HG03064 (cell line): Measurements from ENCODE around the gene DIAPH2.
"Not testable (repeated sequence)": the region's sequence is repeated elsewhere in the genome, so short reads cannot be mapped to it uniquely, and the experiment has no call there.

ENCODE experiments used
- ATAC-seq: cut with Tn5 transposase; IDR thresholded peaks from one replicate; pipeline ENCODE4 v1.9.1; 2021; ENCODE audit warnings: low read depth; ENCODE audit not compliant: unreplicated experiment

DIAPH2 gene

GRCh38 chrX:96714393-96714792 is 29.8 kb downstream of the DIAPH2 start:
- ATAC-seq, result not testable (repeated sequence)

DNA sequence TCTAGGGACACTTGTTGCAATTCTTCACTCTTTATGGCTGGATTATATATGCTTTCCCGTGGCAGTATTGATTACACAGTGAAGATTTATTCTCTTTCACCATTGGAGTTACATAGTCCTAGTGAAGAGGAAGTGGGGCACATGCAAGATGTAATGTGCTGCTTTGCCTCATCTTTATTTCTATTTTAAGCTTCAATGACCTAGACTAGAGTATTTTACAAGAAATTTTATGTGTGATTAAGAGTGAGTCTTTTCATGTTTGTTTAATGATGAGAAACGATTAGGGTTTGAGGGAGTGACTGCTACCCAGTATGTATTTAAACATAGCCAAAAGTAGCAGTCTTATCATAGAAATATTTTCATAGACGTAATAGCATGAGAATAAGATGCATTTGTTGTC is 30.8 kb downstream of the DIAPH2 start:
- no peak for ATAC-seq

DNA sequence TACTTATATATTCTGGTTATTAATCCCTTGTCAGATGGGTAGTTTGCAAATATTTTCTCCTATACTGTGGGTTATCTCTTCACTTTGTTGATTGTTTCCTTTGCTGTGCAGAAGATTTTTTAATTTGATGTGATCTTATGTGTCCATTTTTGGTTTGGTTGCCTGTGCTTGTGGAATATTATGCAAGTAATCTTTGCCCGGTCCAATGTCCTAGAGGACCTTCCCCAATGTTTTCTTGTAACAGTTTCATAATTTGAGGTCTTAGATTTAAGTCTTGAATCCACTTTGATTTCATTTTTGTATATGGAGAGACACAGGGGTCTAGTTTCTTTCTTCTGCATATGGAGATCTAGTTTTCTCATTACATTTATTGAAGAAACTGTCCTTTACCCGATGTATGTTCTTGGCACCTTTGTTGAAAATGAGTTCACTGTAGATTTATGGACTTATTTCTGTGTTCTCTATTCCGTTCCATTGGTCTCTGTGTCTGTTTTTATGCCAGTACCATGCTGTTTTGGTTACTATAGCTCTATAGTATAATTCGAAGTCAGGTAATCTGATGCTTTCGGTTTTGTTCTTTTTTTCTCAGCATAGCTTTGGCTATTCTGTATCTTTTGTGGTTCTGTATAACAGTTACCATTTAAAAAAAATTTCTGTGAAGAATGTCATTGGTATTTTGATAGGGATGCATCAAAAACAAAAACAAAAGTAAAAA is 34.7 kb downstream of the DIAPH2 start:
- no peak for ATAC-seq

DNA sequence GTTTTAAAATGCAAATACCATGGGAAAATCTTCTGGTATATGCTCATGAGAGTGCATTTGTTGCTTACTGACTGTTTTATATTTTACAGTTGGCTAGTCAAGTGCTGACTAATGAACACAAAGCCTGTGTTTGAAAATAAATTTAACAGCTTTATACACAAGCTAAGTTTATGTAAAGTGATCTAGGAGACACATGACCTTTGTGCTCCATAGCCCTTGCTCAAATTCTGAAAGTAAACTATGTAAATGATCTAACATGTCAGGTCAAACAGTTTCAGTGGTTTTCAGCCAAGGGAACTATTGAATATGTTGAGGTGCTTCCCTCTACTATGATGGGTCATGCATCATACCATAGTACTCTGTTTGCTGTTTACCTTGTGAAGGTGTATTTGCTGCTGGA is 36.7 kb downstream of the DIAPH2 start:
- peak; percentile 99 for ATAC-seq

DNA sequence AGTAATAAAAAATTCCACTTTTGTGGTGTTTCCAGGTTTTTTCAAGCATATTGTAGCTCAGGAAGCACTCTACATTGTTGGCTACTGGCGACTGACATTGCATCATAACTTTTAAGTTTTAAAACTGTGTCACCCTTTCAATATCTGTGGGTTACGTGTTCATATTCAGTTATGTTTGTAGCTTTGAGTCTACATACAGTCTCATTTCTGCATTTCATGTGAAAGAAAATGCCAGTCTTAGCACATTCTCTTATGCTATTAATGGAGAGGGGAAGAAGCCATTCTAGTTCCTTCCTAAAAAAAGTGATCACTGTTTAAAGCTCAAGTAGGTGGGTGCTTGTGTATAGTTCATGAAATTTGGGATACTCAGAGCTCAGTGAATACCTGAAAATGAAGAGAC is 38.1 kb downstream of the DIAPH2 start:
- no peak for ATAC-seq

DNA sequence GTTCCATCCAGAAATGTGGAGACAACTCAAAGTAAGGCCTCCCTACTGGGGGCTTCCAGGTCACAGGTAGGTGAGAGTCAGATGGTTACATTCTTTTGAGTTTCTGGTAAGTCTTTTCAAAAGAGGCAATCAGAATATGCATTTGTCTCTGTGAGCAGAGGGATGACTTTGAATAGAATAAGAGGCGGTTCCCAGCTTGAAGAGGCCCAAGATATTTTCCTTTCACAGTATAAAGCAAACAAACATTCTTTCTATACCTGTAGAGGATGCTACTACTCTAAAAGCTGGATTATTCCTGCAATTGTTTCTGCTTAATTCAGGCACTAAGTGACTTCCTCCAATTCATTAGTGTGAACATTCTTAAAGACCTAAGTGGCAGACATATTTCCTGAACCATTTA is 44.4 kb downstream of the DIAPH2 start:
- no peak for ATAC-seq

- ATAC-seq, result no peak
These were observed 45.4 kb downstream of the DIAPH2 start for GRCh38 chrX:96729868-96730643.

DNA sequence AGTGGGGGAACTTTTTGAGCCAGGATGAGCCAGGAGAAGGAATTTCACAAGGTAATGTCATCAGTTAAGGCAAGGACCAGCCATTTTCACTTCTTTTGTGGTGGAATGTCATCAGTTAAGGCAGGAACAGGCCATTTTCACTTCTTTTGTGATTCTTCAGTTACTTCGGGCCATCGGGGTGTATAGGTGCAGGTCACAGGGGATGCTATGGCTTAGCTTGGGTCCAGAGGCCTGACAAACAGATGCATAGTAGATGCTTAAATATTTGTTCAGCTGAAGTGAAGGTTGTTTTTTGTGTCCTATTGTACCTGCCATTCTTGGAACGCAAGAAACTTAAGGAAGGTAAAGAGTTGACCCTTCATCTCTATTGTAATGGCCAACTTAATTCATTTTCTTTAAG is 46.4 kb downstream of the DIAPH2 start:
- not testable (repeated sequence) for ATAC-seq

DNA sequence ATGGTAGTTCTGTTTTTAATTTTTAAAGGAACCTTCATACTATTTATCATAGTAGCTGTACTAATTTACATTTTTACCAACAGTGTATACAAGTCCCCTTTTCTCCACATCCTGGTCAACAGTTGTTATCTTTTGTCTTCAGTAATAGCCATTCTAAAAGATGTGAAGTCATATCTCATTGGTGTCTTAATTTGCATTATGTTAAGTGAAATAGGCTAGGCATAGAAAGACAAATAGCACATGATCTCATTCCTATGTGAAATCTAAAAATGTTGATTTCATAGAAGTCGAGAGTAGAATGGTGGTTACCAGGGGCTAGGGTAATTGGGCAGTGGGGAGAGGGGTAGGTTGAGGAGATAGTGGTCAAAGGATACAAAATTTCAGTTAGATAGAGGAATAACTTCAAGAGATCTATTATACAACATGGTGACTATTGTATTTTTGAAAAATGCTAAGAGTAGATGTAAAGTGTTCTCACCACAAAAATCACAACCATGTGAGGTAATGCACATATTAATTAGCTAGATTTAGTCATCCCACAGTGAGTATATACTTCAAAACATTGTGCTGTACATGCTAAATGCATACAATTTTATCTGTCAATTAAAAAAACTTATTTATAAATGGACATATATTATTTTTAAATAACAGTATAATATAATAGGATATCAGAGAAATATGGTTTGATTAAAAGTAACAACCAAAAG is 58.9 kb downstream of the DIAPH2 start:
- no peak for ATAC-seq

DNA sequence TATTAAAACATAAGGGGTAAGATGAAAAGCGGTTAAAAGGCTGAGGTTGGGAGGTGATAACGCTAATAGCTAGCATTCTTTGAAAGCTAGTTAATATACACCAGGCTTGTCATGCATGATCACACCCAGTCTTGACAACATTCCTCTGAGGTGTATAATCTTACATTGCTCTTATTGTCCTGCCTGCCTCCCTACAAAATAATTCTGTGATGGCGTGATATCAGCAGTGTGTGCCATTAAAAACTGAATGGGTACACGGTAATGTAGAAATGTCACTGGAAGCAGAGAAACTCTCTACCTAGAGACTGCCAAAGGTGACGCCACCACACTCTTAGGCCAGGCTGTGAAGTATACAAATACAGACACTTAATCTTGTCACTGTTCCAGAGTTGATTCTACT is 68.1 kb downstream of the DIAPH2 start:
- no peak for ATAC-seq

GRCh38 chrX:96753230-96753629 is 68.6 kb downstream of the DIAPH2 start:
- no peak for ATAC-seq

- ATAC-seq, result no peak
These were observed 71.8 kb downstream of the DIAPH2 start for GRCh38 chrX:96756491-96756890.

DNA sequence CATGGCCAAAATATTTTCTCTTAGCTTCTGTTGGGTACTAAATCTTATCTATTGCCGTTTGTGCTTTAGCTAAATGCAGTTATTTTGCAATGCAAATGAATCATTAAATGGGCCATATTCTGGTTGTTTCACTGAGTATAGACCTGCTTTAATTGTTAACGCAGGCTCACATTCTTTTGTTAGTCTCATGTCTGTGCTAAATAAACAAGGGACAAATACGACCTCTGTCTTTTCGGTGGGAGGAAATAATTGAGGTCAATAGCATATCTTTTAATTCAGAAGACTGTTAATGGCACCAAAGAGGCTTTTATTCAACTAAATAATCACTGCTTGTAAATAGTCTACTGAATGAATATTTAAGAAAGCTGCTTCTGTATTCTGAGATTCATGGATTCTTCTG is 76.9 kb downstream of the DIAPH2 start:
- ATAC-seq, result no peak

DNA sequence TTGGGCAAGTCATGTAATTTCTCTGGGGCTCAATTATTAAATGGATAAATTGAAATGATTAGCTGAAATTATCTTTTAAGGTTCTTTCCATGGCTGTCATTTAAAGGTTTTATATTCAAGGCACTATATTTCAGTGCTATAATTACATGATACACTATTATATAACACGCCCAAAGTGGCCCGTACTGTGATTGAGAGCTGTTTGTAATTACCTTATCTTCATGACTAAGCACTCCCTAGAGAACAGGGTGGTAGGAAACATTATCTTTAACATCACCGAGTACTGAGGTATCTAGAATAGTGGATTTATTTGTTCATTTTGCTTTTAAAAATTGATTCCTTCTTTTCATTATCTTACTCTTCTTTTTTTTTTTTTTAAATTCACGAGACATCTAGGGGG is 79.0 kb downstream of the DIAPH2 start:
- ATAC-seq, result no peak

GRCh38 chrX:96764864-96765263 is 80.2 kb downstream of the DIAPH2 start:
- ATAC-seq, result peak; percentile 60

DNA sequence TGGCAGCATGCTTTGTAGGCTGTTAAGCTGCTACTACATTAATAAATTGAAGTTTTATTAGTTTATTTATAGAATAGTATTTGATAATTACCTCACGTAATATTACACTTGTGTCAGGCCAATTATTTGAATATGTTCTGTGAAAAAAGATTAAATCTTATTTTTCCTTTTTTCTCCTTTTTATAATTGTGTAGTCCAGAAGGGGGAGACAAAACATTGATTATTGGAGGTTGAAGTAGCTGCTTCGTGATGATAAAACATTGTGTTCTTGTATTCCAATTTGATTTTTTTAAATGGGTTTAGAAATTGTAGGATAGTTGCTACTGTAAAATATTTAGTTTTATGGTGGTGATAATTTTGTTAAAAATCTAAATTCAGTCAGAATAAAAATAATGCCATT is 85.7 kb downstream of the DIAPH2 start:
- no peak for ATAC-seq

- ATAC-seq, result no peak
These were observed 86.8 kb downstream of the DIAPH2 start for GRCh38 chrX:96771486-96771885.

- no peak for ATAC-seq
These were observed 89.5 kb downstream of the DIAPH2 start for GRCh38 chrX:96774116-96774515.

DNA sequence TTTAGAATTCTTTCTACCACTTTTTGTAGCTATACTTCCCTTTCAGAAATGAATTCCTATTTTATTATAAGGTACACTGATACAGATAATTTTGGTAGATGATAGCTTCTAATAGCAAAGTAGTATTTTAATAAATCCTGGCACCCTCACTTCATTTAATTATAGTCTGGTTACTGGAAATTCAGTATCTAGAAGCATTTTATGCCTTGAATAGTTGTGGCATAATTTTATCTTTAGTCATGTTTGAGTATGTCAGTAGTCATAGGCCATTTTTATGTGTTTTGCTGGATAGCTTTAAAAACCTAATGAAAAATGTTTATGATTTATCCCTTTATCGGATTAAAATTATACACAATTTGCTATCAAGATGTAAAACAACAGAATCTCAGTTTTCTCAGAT is 92.3 kb downstream of the DIAPH2 start:
- ATAC-seq, result no peak

DNA sequence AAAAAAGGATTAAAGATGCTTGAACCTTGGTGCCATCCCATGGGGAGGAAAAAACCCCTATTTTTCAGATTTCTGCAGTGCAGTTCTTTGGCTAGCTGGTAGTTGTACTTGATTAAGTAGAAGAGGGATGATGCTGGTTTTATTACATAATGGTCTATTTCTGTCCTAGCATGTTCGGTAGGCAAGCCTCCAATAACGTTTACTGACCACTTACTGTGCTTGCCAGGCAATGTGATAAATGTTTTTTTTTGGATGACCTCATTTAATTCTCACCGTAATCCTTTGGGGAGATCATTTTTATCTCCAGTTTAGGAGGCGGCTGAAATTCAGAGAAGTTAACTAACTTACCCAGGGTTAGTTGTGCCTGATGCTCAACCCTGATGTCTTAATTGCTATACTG is 106.9 kb downstream of the DIAPH2 start:
- no peak for ATAC-seq

DNA sequence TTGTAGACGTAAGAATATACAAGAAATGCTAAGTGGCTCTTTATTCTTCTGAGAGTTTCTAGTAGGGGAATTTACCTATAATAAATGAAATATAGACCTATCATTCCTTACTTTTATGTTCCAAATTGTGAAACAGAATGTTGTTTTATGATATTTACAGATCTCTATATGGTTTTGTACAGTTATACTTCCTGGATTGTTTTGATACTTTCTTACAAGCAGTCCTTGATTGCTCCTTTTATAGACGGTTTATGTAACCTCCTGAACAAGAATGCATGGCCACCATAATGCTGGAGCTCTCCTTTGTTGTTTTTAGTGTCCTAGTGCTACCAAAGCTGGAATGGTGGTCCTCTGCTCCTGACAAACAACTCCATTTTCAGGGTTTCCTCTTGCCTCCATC is 107.4 kb downstream of the DIAPH2 start:
- ATAC-seq, result no peak

GRCh38 chrX:96798982-96799381 is 114.3 kb downstream of the DIAPH2 start:
- ATAC-seq, result no peak
